ENCODE data around the gene SUPT4H1. TPM values are rescaled to one million over a fixed set of nuclear protein-coding genes. Genes with fewer than 3 reads are reported as not detected.

SUPT4H1 gene
- total RNA-seq, 1 donor from 2014 or later, result 95.7 TPM

GRCh38 chr17:58396173-58396572 lies 44.2 kb upstream of the SUPT4H1 start:
- Mint-ChIP-seq H3K4me3 (ENCODE audit: low read depth) (no peak overlapping the region), H3K4me1 (ENCODE audit: low read depth) (peaks cover 9% of the 10 kb centered on the region), H3K27me3 (no peaks in the 10 kb centered on the region), H3K36me3 (ENCODE audit: insufficient read depth) (peaks cover 7% of the 10 kb centered on the region), H3K27ac (no peak overlapping the region), H3K9me3 (ENCODE audit: low read depth) (no peaks in the 10 kb centered on the region)
- TF ChIP-seq CTCF (IDR thresholded peaks at IDR 0.05; ENCODE audit: unreplicated experiment), result no peak
- no peak for DNase-seq (ENCODE audit: low spot score, unreplicated experiment)

- Mint-ChIP-seq H3K27ac (no peak overlapping the region), H3K4me1 (ENCODE audit: low read depth) (peaks cover 15% of the 10 kb centered on the region), H3K9me3 (ENCODE audit: low read depth) (no peaks in the 10 kb centered on the region), H3K27me3 (no peaks in the 10 kb centered on the region), H3K4me3 (ENCODE audit: low read depth) (no peak overlapping the region), H3K36me3 (ENCODE audit: insufficient read depth) (peaks cover 8% of the 10 kb centered on the region)
- DNase-seq (ENCODE audit: low spot score, unreplicated experiment), result no peak
- no peak for TF ChIP-seq CTCF (IDR thresholded peaks at IDR 0.05; ENCODE audit: unreplicated experiment)
Observed at GRCh38 chr17:58394534-58395223, 42.7 kb upstream of the SUPT4H1 start.

GRCh38 chr17:58391302-58391984 lies 39.4 kb upstream of the SUPT4H1 start:
- H3K4me1 Mint-ChIP-seq (ENCODE audit: low read depth), result peaks cover 29% of the 10 kb centered on the region
- no peak for TF ChIP-seq CTCF (IDR thresholded peaks at IDR 0.05; ENCODE audit: unreplicated experiment)
- peak overlapping the region; percentile 9 for H3K4me3 Mint-ChIP-seq (ENCODE audit: low read depth)
- no peak for DNase-seq (ENCODE audit: low spot score, unreplicated experiment)
- no peaks in the 10 kb centered on the region for H3K27me3 Mint-ChIP-seq
- peaks cover 4% of the 10 kb centered on the region for H3K36me3 Mint-ChIP-seq (ENCODE audit: insufficient read depth)
- H3K9me3 Mint-ChIP-seq (ENCODE audit: low read depth), result no peaks in the 10 kb centered on the region
- peak overlapping the region; percentile 68 for H3K27ac Mint-ChIP-seq

GRCh38 chr17:58390884-58391283 lies 38.9 kb upstream of the SUPT4H1 start:
- H3K27ac Mint-ChIP-seq, result no peak overlapping the region
- no peak for TF ChIP-seq CTCF (IDR thresholded peaks at IDR 0.05; ENCODE audit: unreplicated experiment)
- H3K27me3 Mint-ChIP-seq, result no peaks in the 10 kb centered on the region
- H3K4me3 Mint-ChIP-seq (ENCODE audit: low read depth), result no peak overlapping the region
- H3K36me3 Mint-ChIP-seq (ENCODE audit: insufficient read depth), result peaks cover 4% of the 10 kb centered on the region
- no peak for DNase-seq (ENCODE audit: low spot score, unreplicated experiment)
- peaks cover 29% of the 10 kb centered on the region for H3K4me1 Mint-ChIP-seq (ENCODE audit: low read depth)
- H3K9me3 Mint-ChIP-seq (ENCODE audit: low read depth), result no peaks in the 10 kb centered on the region

GRCh38 chr17:58388302-58389190 lies 36.5 kb upstream of the SUPT4H1 start:
- Mint-ChIP-seq H3K36me3 (ENCODE audit: insufficient read depth) (peaks cover 2% of the 10 kb centered on the region), H3K9me3 (ENCODE audit: low read depth) (no peaks in the 10 kb centered on the region), H3K27me3 (no peaks in the 10 kb centered on the region), H3K4me1 (ENCODE audit: low read depth) (peaks cover 47% of the 10 kb centered on the region), H3K27ac (no peak overlapping the region), H3K4me3 (ENCODE audit: low read depth) (no peak overlapping the region)
- no peak for TF ChIP-seq CTCF (IDR thresholded peaks at IDR 0.05; ENCODE audit: unreplicated experiment)
- DNase-seq (ENCODE audit: low spot score, unreplicated experiment), result no peak
